Kidney capillary endothelial cell (primary cell): ENCODE data around the gene RHO.

Experiments used
- DNase-seq: peaks from one replicate; pipeline ENCODE4 v3.0.0-alpha.2; 2018; ENCODE audit warnings: low spot score

The RHO gene

DNA sequence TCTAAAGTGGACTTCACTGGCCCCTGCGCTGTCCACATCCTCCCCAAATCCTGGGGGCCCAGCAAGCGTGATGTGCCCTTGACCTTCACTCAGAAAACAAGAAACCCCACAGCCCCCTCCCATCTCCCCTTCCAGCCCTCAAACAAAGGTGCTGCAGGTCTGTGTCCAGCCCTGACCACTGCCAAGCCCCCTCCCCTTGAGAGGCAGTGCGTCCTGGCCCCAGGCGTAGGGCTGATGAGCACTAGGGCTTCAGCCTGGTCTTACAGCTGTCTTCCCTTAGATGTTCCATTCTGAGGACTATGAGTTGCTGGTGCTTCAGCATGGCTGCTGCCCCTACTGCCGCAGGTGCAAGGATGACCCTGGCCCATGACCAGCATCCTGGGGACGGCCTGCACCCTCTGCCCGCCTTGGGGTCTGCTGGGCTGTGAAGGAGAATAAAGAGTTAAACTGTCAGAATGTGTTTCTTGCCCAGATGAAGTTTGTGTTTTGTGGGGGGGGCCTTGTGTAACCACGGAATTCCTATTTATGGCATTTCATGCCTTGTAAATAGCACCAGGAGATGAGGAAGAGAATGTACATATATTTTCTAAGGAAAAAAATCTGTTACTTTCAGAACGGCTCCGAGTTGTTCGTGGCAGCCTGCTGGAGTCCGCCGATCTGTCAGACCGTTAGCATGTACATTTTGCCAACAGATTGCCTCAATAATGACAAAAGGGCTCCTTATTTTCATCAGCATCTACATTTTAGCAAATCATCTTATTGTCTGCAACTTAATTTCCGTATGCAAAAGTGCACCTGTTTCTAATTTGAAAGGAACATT, 8.3 kb upstream of the RHO start:
- DNase-seq = no peak

DNA sequence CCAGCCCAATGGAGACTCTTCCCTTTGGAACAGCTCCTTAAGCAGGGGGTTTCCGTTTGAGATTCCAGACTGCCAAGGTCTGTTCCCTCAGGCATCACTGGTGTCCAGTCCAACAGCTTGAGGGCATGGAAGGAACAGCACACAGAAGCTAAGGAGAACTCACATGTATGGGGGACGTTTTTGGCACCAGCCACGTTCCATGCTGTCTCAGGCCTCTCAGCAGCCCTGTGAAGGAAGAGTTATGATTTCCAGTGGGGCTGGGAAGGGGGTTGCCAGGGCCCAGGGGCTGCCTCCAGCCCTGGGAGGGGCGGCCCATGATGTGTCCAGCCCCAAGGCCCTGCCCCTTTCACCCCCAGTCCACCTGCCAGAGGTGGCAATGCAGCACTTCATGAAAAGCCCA, 7.5 kb upstream of the RHO start:
- DNase-seq = no peak

DNA sequence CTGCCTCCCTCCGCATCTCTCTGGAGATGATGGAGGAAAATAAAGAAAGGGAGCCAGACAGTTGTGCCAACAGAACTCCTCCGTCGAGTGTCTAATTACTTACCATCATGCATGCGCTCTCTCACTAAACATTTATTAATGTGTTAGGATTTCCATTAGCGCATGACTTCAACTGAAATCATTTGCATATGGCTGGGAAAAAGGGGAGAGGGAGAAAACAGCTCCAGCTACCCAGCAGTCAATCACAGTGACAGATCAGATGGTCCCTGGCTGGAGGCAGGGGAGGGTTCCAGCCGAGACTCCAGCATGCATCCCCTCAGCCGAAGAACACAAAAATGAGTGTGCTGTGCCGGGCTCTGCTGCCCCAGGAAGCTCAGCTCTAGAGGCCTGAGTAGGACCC, 6.8 kb upstream of the RHO start:
- no peak for DNase-seq

DNA sequence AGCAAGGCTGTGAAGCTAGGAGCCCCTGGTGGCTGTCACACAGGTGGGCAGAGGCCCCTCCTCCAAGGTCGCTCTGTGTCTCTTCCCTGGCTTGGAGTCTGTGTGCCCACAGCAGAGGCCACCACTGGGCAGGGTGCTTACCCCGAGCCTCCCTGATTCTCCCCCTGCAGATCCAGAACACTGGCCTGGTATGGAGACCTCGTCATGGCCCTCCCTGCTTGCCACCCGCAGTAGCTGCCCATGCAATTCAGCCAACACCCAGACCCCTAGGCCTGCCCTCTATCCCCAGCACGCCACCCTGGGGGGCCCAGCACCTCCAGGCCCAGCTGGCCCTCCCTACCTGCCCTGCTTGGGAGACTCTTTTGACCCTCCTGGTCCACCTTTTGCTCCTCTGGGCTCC, 5.5 kb upstream of the RHO start:
- no peak for DNase-seq

DNA sequence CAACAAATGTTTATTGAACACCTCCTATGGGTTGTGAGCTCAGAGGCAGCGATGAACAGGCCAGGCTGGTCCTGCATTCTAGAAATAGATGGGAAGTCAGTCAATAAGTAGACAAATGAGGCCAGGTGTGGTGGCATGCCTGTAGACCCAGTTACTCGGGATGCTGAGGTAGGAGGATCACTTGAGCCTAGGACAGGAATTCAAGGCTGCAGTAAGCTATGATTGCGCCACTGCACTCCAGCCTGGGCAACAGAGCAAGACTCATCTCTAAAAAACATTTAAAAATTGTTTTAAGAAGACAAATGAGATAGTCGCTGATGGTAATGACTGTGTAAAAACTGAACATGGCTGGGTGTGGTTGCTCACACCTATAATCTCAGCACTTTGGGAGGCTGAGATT, 4.4 kb upstream of the RHO start:
- DNase-seq = no peak

DNA sequence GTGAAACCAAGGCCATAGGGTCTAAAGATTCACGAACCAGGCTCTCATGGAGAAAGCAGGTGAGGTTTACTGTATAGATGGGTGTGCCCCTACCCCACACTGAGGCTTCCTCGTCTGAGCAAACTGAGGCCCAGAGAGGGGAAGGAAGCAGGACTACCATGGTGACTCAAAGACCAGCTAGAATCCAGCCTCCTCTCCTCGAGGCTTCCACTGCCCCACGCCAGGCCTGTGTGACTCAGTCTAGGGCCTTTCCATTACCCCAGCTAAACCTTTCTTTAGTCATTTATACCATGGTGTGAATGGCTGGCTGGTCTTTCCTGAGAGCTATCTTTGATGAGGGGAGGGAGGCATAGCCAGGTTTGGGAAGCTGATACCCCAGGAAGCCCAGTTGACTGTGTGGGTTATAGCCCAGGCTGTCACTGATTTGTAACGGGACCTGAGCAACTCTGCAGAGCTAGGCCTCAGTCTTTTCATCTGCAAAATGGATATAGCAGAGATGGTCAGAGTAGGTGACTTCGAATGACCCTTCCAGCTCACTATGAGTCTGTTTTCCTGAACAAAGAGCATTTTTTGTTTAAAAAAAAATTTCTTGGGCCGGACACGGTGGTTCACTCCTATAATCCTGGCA, 3.0 kb upstream of the RHO start:
- DNase-seq = peak; percentile 52

DNA sequence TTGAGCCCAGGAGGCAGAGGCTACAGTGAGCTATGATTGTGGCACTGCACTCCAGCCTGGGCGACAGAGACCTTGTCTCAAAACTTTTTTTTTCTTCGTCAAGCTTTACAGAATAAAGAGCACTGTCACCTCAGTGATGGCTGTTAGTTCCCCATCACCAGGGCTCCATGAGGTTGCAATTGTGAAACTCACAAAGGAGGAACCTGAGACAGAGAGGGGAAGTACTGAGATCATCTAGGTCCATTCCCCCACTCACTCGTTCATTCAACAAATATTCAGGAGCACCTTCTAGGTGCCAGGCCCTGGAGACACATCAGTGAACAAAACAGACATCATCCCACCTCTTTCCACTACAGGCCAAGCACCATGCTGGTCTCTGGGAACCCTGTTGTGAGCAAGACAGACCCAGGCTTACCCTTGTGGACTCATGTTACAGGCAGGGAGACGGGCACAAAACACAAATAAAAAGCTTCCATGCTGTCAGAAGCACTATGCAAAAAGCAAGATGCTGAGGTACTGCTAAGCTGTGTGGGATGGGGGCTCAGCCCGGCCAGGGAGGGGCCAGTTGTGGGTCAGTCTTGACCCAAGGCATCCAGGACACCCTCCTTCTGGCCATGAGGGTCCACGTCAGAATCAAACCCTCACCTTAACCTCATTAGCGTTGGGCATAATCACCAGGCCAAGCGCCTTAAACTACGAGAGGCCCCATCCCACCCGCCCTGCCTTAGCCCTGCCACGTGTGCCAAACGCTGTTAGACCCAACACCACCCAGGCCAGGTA, 2.1 kb upstream of the RHO start:
- no peak for DNase-seq

DNA sequence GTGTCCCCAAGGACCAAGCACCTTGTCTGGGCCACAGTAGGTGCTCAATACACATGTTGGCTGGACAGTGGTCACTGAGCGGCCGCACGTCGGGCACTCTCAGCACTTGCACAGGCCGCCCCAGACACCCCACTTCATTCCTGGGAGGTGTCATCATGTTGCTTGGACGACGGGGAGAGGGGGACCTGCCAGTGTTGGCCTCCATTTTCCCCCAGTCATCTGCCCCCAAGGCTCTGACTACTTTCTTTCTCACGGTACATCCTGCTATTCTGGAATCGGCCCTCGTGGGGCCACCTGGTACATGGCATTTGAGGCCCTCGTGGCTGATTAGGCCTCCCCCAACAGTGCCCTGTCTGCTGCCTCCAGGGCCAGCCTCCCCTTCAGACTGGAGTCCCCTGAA, 1.2 kb upstream of the RHO start:
- DNase-seq = no peak

DNA sequence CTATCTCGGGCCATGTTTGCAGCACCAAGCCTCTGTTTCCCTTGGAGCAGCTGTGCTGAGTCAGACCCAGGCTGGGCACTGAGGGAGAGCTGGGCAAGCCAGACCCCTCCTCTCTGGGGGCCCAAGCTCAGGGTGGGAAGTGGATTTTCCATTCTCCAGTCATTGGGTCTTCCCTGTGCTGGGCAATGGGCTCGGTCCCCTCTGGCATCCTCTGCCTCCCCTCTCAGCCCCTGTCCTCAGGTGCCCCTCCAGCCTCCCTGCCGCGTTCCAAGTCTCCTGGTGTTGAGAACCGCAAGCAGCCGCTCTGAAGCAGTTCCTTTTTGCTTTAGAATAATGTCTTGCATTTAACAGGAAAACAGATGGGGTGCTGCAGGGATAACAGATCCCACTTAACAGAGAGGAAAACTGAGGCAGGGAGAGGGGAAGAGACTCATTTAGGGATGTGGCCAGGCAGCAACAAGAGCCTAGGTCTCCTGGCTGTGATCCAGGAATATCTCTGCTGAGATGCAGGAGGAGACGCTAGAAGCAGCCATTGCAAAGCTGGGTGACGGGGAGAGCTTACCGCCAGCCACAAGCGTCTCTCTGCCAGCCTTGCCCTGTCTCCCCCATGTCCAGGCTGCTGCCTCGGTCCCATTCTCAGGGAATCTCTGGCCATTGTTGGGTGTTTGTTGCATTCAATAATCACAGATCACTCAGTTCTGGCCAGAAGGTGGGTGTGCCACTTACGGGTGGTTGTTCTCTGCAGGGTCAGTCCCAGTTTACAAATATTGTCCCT, 1.2 kb downstream of the RHO start:
- no peak for DNase-seq

DNA sequence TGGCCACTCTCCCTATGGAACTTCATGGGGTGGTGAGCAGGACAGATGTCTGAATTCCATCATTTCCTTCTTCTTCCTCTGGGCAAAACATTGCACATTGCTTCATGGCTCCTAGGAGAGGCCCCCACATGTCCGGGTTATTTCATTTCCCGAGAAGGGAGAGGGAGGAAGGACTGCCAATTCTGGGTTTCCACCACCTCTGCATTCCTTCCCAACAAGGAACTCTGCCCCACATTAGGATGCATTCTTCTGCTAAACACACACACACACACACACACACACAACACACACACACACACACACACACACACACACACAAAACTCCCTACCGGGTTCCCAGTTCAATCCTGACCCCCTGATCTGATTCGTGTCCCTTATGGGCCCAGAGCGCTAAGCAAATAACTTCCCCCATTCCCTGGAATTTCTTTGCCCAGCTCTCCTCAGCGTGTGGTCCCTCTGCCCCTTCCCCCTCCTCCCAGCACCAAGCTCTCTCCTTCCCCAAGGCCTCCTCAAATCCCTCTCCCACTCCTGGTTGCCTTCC, 1.9 kb downstream of the RHO start:
- DNase-seq = no peak

DNA sequence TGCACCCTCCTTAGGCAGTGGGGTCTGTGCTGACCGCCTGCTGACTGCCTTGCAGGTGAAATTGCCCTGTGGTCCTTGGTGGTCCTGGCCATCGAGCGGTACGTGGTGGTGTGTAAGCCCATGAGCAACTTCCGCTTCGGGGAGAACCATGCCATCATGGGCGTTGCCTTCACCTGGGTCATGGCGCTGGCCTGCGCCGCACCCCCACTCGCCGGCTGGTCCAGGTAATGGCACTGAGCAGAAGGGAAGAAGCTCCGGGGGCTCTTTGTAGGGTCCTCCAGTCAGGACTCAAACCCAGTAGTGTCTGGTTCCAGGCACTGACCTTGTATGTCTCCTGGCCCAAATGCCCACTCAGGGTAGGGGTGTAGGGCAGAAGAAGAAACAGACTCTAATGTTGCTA, 2.4 kb downstream of the RHO start:
- no peak for DNase-seq

DNA sequence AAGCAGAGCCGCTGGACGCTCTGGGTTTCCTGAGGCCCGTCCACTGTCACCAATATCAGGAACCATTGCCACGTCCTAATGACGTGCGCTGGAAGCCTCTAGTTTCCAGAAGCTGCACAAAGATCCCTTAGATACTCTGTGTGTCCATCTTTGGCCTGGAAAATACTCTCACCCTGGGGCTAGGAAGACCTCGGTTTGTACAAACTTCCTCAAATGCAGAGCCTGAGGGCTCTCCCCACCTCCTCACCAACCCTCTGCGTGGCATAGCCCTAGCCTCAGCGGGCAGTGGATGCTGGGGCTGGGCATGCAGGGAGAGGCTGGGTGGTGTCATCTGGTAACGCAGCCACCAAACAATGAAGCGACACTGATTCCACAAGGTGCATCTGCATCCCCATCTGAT, 3.3 kb downstream of the RHO start:
- DNase-seq = no peak

DNA sequence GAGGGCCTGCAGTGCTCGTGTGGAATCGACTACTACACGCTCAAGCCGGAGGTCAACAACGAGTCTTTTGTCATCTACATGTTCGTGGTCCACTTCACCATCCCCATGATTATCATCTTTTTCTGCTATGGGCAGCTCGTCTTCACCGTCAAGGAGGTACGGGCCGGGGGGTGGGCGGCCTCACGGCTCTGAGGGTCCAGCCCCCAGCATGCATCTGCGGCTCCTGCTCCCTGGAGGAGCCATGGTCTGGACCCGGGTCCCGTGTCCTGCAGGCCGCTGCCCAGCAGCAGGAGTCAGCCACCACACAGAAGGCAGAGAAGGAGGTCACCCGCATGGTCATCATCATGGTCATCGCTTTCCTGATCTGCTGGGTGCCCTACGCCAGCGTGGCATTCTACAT, 3.8 kb downstream of the RHO start:
- DNase-seq = no peak

DNA sequence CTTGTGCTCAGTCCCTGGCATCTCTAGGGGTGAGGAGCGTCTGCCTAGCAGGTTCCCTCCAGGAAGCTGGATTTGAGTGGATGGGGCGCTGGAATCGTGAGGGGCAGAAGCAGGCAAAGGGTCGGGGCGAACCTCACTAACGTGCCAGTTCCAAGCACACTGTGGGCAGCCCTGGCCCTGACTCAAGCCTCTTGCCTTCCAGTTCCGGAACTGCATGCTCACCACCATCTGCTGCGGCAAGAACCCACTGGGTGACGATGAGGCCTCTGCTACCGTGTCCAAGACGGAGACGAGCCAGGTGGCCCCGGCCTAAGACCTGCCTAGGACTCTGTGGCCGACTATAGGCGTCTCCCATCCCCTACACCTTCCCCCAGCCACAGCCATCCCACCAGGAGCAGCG, 5.0 kb downstream of the RHO start:
- DNase-seq = no peak

DNA sequence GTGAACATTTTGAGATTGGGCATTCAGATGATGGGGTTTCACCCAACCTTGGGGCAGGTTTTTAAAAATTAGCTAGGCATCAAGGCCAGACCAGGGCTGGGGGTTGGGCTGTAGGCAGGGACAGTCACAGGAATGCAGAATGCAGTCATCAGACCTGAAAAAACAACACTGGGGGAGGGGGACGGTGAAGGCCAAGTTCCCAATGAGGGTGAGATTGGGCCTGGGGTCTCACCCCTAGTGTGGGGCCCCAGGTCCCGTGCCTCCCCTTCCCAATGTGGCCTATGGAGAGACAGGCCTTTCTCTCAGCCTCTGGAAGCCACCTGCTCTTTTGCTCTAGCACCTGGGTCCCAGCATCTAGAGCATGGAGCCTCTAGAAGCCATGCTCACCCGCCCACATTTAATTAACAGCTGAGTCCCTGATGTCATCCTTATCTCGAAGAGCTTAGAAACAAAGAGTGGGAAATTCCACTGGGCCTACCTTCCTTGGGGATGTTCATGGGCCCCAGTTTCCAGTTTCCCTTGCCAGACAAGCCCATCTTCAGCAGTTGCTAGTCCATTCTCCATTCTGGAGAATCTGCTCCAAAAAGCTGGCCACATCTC, 6.1 kb downstream of the RHO start:
- no peak for DNase-seq

DNA sequence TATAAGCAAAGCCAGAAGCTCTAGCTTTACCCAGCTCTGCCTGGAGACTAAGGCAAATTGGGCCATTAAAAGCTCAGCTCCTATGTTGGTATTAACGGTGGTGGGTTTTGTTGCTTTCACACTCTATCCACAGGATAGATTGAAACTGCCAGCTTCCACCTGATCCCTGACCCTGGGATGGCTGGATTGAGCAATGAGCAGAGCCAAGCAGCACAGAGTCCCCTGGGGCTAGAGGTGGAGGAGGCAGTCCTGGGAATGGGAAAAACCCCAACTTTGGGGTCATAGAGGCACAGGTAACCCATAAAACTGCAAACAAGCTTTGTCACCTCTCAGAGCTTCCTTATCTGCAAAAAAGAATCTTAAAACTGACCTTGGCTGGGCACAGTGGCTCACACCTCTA, 6.6 kb downstream of the RHO start:
- no peak for DNase-seq

DNA sequence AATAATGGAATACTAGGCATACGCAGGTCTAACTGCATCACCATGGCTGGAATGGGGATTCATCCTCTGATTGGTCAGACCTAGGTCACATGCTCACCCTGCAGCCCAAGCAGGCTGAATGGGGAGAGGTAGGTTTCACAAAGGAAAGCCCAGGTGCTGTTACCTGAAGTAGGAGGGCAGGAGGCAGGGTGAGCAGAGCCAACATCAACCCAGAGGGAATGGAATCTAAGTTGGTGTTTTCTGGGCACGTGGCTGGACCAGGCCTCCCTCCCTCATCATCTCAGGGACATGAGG, 7.9 kb downstream of the RHO start:
- no peak for DNase-seq

DNA sequence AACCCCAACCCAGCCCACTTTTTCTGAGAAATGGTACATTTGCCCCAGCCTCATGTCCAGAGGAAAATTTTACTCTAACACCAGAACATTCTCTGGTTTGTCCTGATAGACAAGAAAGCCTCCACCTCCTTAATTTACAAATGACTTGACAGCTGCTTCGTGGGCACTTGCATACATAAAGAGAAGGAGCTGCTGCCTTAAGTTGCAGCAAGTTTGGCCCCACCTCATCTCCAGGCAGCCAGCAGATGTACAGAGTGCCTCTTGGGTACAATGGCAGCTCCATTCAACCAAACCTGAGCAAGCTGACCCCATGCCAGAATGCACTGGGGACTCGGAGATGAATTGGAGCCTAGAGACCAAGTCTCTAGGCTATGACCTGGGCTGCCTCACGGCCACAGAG, 8.4 kb downstream of the RHO start:
- no peak for DNase-seq

DNA sequence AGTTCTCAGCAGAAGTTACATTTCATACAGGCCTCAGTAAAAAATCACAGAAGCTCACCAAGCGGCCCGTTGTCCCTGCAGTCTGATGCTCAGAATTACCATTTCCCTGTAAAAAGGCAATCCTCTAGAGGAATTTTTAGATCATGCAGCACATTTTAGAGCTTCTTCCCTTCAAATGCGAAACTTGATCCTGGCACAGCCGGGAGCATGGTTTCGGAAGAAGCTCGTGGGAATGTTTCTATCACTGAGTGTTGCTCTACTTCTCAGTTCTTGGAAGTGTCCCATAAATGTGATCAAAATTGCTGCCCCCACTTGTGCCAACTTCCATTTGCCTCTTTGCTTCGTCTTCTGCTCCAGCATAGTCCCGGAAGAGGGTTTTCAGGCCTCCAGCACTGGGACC, 10.8 kb downstream of the RHO start:
- no peak for DNase-seq

DNA sequence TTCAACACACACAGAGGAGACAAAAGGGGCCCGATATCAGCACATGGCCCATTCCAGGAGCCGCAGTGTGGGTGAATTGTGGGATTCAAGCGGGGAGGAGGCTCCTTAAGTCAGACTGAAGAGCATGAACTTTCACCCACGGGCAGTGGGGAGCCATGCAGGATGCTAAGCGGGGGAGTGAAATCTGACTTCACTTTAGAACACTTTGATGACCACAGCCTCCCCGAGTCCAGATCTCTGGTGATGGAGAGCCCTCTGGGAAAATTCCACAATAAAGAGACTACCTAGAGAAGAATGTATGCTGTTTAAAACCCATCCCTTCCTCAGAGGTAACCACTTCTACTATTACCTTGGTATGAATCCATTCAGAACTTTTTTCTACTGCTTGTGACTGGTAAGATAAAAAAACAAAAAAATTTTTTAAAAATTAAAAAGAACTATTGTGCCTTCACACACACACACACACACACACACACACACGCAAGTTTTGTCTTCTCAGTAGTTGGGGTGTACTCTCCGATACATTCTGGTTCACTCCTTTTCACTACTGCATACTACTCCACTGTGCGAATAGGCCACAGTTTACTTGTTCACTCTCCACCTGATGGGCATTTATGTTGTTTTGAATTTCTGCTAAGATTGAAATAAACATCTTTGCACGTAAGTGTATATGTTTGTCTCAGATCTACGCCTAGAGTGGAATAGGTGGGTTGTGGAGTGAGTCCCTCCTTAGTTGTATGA, 12.5 kb downstream of the RHO start:
- DNase-seq = no peak

DNA sequence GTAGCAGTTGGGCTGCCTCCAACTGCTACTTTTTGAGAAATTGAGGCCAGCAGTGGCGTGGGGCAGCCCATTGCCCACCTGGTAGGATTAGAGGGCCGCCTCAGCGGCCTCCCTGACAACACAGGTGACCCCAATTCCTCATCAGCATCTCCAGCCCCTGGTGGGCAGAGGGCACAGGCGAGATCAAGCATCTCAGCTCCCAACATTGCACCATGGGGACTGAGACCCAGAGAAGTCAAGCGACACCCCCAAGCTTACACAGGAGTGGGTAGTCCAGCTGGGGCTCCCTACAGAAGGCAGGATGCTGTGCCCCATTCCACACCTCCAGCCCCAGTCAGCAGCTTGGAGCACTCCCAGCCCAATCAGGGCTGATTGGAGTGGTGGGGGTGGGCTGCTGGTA, 14.3 kb downstream of the RHO start:
- DNase-seq = no peak
